Stimulated activated CD8-positive, alpha-beta memory T cell treated with anti-CD3 and anti-CD28 coated beads, Interleukin-2, amount 100 ng/mL, for 48 hours (primary cell): ENCODE data around the gene SETBP1.

Experiments used
- DNase-seq, 2 donors: peaks; one replicate each; pipeline ENCODE4 v3.0.0-alpha.2; 2020; ENCODE audit warnings: low read depth in 2 of 2

The SETBP1 gene

GRCh38 chr18:44968336-44968735, 287.6 kb downstream of the SETBP1 start:
- DNase-seq, result no peak

- no peak for DNase-seq
Observed at GRCh38 chr18:44969214-44969795, 288.6 kb downstream of the SETBP1 start.

- DNase-seq, result no peak
Observed at GRCh38 chr18:44973282-44973681, 292.6 kb downstream of the SETBP1 start.

- no peak for DNase-seq
Observed at GRCh38 chr18:44974174-44974573, 293.5 kb downstream of the SETBP1 start.

- no peak for DNase-seq
Observed at GRCh38 chr18:44977856-44978255, 297.2 kb downstream of the SETBP1 start.

- DNase-seq, result no peak
Observed at GRCh38 chr18:44979748-44980147, 299.1 kb downstream of the SETBP1 start.

- no peak for DNase-seq
Observed at GRCh38 chr18:44981121-44981520, 300.4 kb downstream of the SETBP1 start.

- no peak for DNase-seq
Observed at GRCh38 chr18:44986933-44987332, 306.2 kb downstream of the SETBP1 start.

- no peak for DNase-seq
Observed at GRCh38 chr18:44987371-44987770, 306.7 kb downstream of the SETBP1 start.

- DNase-seq, result no peak
Observed at GRCh38 chr18:44988821-44989587, 308.3 kb downstream of the SETBP1 start.

GRCh38 chr18:44996261-44996660, 315.6 kb downstream of the SETBP1 start:
- no peak for DNase-seq

GRCh38 chr18:44997174-44997573, 316.5 kb downstream of the SETBP1 start:
- DNase-seq, result no peak

- DNase-seq, result no peak
Observed at GRCh38 chr18:44998360-44998759, 317.7 kb downstream of the SETBP1 start.

GRCh38 chr18:45004546-45005080, 323.9 kb downstream of the SETBP1 start:
- DNase-seq, result no peak

GRCh38 chr18:45006934-45007333, 326.2 kb downstream of the SETBP1 start:
- no peak for DNase-seq

GRCh38 chr18:45007531-45007930, 326.8 kb downstream of the SETBP1 start:
- no peak for DNase-seq

- no peak for DNase-seq
Observed at GRCh38 chr18:45008694-45009413, 328.2 kb downstream of the SETBP1 start.

- no peak for DNase-seq
Observed at GRCh38 chr18:45009756-45010155, 329.1 kb downstream of the SETBP1 start.

GRCh38 chr18:45012286-45012685, 331.6 kb downstream of the SETBP1 start:
- DNase-seq, result no peak

- no peak for DNase-seq
Observed at GRCh38 chr18:45014047-45014501, 333.4 kb downstream of the SETBP1 start.

GRCh38 chr18:45015788-45016128, 335.1 kb downstream of the SETBP1 start:
- no peak for DNase-seq

- DNase-seq, result no peak
Observed at GRCh38 chr18:45019469-45019868, 338.8 kb downstream of the SETBP1 start.

- no peak for DNase-seq
Observed at GRCh38 chr18:45023519-45023918, 342.8 kb downstream of the SETBP1 start.
